GM21723 (cell line): ENCODE data around the gene DGKQ.
"Not testable (repeated sequence)": the region's sequence is repeated elsewhere in the genome, so short reads cannot be mapped to it uniquely, and the experiment has no call there.

ENCODE experiments used
- ATAC-seq: cut with Tn5 transposase; IDR thresholded peaks from one replicate; pipeline ENCODE4 v1.9.1; 2021; ENCODE audit warnings: mild to moderate bottlenecking, moderate library complexity; ENCODE audit not compliant: unreplicated experiment

DGKQ gene

GRCh38 chr4:952881-953573, 20.3 kb downstream of the DGKQ start:
- ATAC-seq: no peak

DNA sequence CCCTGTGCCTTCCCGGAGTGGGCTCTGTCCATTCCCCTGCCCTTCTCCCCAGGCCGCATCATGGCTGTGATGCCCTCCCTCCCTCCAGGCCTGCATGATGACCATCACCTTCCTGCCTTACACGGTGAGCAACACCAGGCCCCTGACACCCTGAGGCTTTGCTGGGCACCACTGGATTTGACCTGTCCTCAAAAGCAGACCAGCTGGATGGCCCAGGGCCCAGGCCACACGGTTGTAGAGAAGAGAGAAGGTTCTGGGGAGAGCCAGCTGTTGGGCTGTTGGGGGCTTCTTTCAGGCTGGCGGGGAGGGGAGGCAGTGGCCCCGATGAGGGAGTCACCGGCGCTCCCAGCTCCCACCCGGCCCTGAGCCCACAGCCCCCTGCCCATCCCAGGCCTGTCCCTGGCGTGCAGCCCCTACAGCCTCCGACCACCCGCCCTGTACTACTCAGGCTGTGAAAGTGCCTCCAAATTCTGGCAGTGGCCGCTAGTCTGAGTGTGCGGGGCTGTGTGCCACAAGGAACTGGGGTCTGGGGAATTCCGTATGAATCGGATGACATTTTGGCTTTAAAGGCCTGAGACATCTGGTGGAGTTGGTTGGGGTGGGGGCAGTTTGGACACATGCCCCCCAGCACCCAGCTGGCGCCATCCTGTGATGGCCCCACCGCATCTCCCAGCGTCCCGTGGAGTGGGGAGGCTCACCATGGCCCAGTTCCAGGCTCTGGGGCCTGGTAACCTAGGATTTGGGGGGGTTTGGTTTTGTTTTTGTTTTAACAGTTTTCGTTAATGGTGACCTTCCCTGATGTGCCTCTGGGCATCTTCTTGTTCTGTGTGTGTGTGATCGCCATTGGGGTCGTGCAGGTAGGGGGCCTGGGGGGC, 21.5 kb downstream of the DGKQ start:
- ATAC-seq: no peak

DNA sequence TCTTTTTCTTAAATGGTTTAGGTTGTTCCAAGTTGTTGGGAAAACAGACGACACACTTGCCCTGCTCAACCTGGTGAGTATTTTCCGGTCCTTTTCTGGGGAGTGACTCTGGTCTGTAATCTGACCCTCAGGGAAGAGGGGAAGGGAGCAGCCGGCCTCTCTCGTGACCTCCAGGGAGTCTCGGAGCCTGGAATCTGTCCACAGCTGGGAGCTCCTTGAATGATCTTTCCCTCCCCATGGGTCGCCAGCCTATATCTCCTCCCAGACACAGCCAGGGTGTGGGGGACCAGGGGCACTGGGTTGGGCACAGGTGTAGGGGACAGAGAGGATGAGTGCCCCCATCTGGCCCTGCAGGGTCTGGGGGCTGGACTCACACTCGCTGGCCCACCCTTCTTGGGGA, 22.2 kb downstream of the DGKQ start:
- ATAC-seq: no peak

GRCh38 chr4:950136-951020, 23.0 kb downstream of the DGKQ start:
- ATAC-seq: no peak

- ATAC-seq: no peak
These were observed 23.7 kb downstream of the DGKQ start for GRCh38 chr4:949656-950055.

- ATAC-seq: no peak
These were observed 24.5 kb downstream of the DGKQ start for GRCh38 chr4:948936-949300.

DNA sequence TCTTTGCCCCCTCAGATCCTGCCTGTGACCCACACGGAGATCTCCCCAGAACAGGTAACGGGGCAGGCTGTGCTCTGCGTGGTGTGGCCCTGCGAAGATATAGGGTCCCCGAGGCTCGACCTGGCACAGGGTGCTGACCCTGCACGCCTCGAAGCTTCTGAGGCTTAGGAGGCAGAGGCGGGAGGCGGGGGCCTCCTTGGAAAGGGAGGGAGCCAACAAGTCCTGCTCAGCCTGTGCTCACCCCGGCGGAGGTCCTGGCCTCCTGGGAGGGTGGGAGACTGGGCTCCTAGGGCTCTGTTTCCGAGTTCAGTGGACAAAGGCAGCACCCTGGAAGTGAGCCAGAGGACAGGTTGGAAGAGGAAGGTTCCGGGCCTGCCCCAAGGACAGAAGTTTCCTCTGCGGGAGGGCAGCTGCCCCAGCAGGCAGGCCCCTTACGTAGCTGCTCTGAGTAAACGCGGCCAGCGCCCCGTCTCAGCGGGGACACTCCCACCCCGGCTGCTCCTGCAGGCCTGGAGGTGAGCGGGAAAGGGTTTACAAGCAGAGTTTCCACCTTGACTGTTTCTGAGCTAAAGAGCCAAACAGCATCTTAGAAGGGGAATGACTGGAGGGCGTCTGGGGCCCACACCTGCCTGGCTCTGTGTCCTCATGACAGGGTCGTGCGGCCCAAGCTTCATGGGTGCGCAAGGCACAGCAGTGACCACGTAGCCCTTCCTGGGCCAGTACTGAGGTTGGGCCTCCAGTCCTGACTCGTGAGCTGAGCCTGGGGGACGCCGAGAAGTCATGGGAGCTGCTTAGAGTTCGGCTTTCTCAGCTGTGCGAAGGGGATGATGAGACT, 25.1 kb downstream of the DGKQ start:
- ATAC-seq: no peak

GRCh38 chr4:947491-947971, 25.8 kb downstream of the DGKQ start:
- ATAC-seq: no peak

DNA sequence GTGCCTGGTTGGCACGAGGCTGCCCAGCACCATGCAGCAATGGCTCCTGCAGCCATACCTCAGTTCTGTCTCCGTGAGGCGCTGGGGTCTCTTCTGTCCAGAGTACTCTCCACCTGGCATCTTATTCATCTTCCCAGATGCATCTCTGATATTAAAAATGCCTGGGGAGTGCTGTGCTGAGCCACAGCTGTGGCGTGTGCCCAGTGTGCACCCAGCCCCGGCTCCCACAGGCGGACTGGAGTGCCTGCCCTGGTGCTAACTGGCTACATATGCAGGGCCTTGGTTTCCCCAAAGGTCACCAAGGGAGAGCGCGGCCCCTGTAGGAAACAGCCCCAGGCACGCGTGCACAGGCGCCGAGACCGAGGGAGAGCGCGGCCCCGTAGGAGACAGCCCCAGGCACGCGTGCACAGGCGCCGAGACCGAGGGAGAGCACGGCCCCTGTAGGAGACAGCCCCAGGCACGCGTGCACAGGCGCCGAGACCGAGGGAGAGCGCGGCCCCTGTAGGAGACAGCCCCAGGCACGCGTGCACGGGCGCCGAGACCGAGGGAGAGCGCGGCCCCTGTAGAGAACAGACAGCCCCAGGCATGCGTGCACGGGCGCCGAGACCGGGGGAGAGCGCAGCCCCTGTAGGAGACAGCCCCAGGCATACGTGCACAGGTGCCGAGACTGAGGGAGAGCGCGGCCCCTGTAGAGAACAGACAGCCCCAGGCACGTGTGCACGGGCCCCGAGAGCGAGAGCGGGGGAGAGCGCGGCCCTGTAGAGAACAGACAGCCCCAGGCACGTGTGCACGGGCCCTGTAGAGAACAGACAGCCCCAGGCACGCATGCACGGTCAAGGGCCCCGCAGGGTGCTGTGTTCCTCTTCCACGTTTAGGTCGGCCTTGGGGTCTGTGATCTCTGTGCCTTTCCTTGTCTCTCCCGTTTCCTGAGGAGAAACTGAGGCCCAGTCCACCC, 26.6 kb downstream of the DGKQ start:
- no peak for ATAC-seq

GRCh38 chr4:946103-946450, 27.3 kb downstream of the DGKQ start:
- ATAC-seq: no peak

- ATAC-seq: no peak
These were observed 27.9 kb downstream of the DGKQ start for GRCh38 chr4:945274-946102.

- not testable (repeated sequence) for ATAC-seq
These were observed 33.9 kb downstream of the DGKQ start for GRCh38 chr4:939508-939907.

- ATAC-seq: peak; percentile 6
These were observed 40.7 kb downstream of the DGKQ start for GRCh38 chr4:932713-933070.

- ATAC-seq: peak; percentile 87
These were observed 41.2 kb downstream of the DGKQ start, which contains the start of the genes GAK and TMEM175 for GRCh38 chr4:931960-932712. TSS of gene GAK (minus strand) at chr4:932316. CDS start at chr4:932187, 129 bp downstream. TSS of gene TMEM175 (plus strand) at chr4:932460. CDS start at chr4:947740, 15,280 bp downstream.

DNA sequence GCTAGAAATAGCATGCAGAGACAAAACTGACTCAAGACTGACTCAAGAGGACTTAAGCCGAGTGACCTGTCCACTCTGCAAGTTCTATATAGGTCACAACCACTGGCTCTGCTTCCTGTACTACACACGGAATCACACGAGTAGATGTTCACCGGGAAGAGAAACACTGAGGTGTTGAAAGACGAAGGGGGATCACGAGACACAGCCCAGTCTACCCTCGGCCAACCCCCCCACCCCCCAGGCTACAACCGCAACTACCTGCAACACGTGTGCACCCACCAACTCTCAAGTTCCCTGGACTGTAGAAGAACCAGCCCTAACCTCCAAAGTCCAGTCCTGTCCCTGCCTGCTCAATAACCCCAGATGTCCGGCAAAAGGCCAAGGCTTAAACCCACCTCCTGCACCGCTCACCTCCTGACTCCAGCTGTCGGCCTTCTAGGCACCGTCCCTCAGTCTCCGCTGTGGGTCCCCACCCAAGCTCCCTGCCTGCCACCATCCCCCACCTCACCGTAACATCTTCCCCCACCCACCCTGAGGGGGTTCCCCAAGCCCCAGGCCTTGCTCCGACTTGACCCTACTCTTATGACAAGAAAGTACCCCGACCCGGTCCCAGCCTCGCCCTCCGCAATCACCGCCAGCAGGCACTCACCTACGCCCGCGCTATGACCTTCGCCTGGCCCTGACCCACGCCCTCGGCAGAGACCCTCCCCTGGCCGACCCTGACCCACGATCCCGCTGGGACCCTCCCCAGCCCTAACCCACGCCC, 42.0 kb downstream of the DGKQ start:
- peak; percentile 6 for ATAC-seq

- ATAC-seq: no peak
These were observed 42.6 kb downstream of the DGKQ start for GRCh38 chr4:930827-931193.

DNA sequence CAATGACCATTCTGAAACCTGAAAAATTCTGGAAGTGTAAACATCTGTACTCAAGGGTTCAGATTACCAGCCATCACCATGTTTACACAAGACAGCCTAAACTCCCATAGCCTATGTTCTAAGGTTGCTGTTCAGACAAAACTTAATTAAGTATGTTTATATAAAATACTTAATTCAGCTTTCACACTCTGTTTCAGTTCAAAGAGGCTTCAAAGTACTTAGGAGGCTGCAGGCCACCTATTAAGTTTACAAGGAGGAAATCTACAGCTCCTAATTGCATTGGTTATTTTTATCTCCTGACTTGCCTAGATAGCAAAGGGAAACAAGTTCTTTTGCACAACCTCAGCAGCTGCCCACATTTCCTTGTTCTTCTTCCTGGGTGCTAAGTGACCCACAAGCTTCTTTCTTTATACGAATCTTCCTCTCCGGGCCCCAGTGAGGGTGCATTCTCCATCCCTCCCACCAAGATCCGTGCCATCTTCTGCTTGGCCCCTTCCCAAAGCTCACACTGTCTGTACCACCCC, 43.3 kb downstream of the DGKQ start:
- no peak for ATAC-seq
